ENCODE data around the gene RPS21.

Gene RPS21

GRCh38 chr20:62381202-62381797, 5.6 kb upstream of the RPS21 start:
- DNase-seq (ENCODE audit: low read depth) = no peak

- DNase-seq (ENCODE audit: low read depth) = no peak
Measured at GRCh38 chr20:62381842-62382241, 5.1 kb upstream of the RPS21 start.

- DNase-seq (ENCODE audit: low read depth) = no peak
Measured at GRCh38 chr20:62382306-62383198, 4.4 kb upstream of the RPS21 start.

- DNase-seq (ENCODE audit: low read depth) = no peak
Measured at GRCh38 chr20:62387219-62387913, 463 bp downstream of the RPS21 start.

- no peak for DNase-seq (ENCODE audit: low read depth)
Measured at GRCh38 chr20:62387933-62388635, 1.2 kb downstream of the RPS21 start.

GRCh38 chr20:62388839-62389600, 2.1 kb downstream of the RPS21 start:
- DNase-seq (ENCODE audit: low read depth) = no peak

GRCh38 chr20:62389601-62390087, 2.7 kb downstream of the RPS21 start:
- DNase-seq (ENCODE audit: low read depth) = no peak

GRCh38 chr20:62390317-62391164, 3.6 kb downstream of the RPS21 start:
- no peak for DNase-seq (ENCODE audit: low read depth)

- no peak for DNase-seq (ENCODE audit: low read depth)
Measured at GRCh38 chr20:62391165-62392076, 4.5 kb downstream of the RPS21 start.

GRCh38 chr20:62392077-62392418, 5.1 kb downstream of the RPS21 start:
- no peak for DNase-seq (ENCODE audit: low read depth)

- DNase-seq (ENCODE audit: low read depth) = no peak
Measured at GRCh38 chr20:62392621-62393334, 5.9 kb downstream of the RPS21 start.

- no peak for DNase-seq (ENCODE audit: low read depth)
Measured at GRCh38 chr20:62393335-62393665, 6.4 kb downstream of the RPS21 start.

GRCh38 chr20:62393830-62394229, 6.9 kb downstream of the RPS21 start:
- no peak for DNase-seq (ENCODE audit: low read depth)

GRCh38 chr20:62394248-62395245, 7.6 kb downstream of the RPS21 start:
- no peak for DNase-seq (ENCODE audit: low read depth)

- no peak for DNase-seq (ENCODE audit: low read depth)
Measured at GRCh38 chr20:62395311-62396242, 8.7 kb downstream of the RPS21 start.
